GM03348 (cell line): ENCODE data around the gene KRT36.

Experiments
- DNase-seq: peaks from one replicate; pipeline ENCODE4 v3.0.0; 2012; ENCODE audit warnings: low spot score

The KRT36 gene

DNA sequence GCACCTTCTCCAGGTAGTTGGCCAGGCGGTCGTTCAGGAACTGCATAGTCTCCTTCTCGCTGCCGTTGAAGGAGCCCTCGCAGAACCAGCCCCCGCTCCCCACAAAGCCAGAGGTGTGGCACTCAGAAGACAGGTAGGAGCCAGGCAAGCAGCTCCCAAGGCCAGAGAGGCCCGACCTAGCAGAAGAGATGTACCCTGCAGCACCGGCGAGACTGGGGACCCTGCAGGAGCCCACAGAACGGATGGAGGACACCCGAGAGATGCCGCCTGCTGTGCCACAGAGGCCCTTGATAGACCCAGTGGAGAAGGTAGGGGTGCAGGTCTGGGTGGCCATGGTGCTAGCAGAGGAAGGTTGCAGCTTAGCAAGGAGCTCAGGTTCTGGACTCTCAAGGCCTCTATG, at the start of gene KRT36:
TSS of gene KRT36 (minus strand) at position 380 of the 400 bp plus-strand sequence. CDS start at position 334, 46 bp downstream.
- DNase-seq: no peak

DNA sequence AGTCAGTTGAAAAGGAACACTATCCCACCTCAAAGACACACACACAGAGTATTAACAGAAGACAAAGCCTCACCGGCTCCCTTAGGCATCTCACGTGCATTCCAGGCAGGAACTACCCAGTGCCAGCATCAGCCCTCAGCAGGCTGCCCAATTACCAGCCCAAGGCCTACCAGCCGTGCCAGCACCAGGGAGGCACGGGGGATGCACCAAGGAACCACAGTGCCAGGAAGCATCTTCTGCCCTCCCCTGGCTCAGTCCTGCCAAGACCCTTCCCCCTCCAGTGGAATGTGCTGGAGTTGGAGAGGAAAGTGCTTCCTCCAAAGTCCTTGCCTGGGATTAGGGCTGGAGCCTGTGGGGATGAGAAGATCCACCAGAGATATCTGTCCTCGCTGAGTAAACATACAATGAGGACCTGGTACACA, 49.4 kb upstream of the KRT36 start:
- no peak for DNase-seq

DNA sequence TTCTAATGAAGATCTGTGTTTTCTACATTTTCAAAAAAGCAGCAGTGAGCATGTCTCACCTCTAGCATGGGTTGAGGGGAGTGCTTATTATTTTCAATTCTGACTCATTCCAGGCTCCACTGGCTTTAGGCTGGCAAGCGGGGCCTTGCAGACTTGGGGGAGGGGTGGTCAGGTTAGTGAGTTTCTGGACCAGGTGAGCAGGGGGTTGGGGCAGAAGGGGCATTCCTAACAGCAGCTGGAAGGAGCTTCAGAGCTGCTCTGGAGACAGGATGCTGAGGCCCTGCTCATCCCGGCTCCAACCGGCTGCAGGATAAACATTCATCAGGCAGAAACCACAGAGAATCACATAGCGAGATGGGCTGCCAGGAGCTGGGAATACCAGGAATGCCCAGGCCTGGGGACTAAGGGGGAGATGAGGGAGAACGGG, 48.9 kb upstream of the KRT36 start:
- peak; percentile 46 for DNase-seq

DNA sequence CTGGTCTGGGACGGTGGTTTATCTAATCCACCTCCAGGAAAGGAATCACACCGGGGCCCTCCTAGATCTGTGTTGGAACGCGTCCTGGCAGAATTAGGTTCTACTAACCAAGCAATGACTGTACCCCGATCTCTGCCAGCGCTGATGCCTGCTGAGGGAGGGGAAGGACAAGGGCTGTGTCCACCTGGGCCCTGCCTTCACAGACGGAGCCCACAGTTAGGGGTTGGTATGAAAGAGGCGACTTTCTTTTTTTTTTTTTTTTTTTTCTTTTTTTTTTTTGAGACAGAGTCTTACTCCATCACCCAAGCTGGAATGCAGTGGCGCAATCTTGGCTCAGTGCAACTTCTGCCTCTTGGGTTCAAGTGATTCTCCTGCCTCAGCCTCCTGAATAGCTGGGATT, 48.3 kb upstream of the KRT36 start:
- no peak for DNase-seq

DNA sequence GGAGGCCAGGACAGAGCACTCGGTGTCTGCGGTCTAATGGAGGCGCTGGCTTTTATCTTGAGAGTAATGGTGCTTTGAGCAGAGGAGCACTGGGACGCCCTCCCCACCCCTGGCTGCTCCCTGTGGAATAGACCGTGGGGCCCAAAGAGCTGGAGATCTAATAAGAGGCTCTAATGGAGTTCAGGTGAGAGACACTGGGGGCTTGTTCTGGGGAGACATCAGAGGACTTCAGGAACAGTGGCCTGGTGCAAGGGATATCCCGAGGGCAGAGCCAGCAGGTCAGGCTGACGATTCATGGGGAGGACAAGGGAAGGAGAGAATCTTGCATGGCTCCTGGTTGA, 47.9 kb upstream of the KRT36 start:
- no peak for DNase-seq

DNA sequence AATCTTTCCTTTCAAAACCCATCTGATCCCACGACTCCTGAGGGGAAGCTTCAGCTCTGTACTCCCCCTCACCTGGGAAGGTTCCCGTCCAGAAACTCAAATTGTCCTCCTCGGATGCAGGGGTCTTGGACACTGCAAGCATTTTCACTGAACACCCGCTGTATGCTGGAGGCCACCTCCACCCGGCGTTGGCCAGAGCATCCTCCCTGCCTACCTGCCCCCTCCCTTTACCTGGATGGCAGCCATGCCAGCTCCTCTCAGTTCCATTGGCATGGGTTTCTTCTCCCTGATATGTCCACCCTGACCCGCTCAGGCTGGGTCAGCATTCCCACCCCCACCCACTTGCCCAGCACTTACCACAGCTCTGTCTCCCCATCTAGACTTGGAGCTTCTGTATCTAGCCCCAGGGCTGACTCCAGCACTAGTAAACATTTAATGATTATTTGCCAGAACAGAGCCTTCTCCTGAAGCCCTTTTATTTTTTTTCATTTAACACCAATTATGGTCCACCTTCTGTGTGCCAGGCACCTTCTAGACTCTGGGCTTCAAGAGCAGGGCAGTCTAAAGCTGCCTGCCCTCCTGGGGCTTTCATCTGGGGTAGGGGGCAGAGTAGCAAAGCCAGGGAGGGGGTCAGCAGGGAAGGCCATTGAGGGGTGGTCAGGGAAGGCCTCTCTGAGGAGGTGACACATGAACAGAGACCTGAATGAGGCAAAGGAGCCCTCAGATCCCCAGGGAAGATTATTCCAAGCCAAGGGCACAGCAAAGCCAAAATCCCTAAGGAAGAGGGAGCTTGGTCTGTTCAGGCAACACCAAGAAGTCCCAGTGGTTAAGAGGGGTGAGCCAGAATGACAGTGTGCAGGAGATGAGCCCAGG, 47.3 kb upstream of the KRT36 start:
- no peak for DNase-seq

DNA sequence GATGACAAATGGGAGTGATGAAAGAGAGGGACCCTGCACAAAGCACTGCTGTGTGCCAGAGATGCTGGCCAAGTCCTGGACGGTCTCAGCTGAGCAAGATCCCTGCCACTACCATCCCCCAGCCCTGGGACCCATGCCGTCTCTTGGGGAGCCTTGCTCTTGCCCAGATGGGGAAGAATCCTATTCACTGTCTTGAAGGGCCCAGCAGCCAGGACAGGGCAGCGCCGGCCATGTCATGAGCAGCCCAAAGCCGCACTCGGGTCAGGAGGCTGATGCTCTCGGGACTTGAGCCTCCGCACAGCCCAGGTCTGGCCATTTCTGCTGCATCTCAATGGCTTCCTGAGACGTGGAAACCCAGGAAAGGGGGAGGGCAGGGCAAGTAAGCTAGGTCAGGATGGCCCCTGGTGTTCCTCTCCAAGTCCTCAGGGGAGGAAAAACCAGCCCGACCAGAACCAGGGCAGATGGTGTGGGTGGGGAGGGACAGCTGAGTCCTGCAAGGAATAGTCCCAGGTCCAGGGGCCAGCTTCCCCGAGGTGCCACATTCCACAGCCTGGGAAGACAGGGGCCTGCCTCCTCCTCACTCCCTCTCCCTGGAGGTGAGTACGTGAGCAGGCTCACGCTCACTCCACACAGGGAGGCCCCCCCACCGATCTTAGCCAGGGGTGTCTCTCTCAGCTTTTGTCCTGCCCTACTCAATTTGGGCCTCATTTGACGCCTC, 46.2 kb upstream of the KRT36 start:
- no peak for DNase-seq

DNA sequence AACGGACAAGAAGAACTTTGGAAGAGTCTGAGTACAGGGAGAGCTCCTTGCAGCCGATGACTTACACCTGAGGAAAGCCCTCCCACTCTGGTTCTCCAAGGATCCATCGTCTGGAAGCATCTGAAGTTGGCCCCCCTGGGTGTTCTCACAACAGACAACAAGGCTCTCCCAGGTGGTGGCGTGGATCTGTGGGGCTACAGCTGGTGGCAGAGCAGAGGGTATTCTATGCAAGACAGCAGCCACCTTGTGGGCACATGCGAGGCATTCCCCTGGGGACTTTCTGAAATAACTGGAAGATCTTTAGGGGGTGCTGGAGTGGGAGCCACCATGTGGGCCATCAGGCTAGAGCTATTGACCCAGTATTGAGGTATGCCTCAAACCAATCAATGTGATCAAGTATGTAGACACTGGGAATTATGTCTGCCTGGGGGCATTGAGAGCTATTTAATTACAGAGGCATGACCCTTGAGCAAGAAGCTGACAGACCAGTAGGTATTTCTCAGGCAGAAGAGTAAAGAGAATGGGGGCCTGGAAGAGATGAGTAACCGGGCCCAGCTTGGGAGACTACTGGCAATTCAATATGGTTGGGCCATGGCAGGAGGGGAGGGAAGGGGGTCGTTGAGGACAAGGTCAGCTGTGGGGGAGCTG, 45.3 kb upstream of the KRT36 start:
- DNase-seq: no peak

DNA sequence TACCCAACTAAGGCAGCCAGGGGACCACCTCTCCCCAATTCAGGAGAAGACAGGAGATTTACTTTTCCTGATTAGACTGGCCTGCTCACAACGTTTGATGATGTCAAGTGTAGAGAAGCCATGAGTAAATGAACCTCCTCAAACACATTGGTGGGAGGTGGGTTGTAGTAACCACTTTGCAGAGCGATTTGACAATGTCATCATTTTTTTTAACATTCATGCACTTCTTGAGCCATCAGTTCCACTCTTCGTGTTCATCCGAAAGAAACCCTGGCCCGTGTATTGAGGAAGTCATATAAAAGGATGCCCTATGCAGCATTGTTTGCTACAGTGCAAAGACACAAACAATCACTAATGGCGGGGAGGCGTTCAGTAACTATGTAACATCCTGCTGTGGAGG, 43.9 kb upstream of the KRT36 start:
- no peak for DNase-seq

DNA sequence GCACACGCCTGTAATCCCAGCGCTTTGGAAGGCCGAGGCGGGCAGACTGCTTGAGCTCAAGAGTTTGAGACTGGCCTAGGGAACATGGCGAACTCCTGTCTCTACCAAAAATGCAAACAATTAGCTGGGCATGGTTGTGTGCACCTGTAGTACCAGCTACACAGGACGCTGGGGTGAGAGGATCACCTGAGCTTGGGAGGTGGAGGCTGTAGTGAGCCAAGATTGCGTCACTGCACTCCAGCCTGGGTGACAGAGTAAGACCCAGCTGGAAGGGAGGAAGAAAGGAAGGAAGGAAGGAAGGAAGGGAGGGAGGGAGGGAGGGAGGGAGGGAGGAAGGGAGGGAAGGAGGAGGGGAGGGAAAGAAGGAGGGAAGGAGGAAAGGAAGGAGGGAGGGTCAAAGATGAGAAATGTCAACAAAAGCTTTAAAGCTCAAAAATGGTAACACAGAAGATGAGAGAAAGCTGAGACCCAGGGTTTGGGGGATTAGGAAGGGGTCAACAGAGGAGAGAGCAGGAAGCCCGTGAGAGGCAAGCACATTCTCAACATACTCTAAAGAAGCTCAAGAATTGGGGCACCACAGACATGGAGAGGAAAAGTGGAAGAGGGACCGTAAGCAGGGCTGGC, 43.3 kb upstream of the KRT36 start:
- DNase-seq: no peak

DNA sequence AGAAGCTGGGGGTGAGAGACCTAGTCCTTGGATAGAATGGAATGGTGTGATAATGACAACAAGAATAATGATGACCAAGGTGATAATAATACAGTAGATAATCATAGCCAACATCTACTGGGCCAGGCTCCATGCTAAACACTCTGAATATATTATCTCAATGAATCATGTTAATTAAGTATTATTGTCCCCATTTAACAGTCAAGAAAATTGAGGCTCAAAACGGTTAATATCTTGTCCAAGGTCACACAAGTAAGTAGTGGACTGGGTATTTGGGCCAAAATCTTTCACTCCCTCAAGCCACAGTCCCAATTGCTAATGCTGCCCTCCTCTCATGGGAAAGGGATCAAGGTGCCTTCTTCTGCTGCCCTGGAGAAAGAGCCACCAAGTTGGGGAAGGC, 42.3 kb upstream of the KRT36 start:
- DNase-seq: no peak

DNA sequence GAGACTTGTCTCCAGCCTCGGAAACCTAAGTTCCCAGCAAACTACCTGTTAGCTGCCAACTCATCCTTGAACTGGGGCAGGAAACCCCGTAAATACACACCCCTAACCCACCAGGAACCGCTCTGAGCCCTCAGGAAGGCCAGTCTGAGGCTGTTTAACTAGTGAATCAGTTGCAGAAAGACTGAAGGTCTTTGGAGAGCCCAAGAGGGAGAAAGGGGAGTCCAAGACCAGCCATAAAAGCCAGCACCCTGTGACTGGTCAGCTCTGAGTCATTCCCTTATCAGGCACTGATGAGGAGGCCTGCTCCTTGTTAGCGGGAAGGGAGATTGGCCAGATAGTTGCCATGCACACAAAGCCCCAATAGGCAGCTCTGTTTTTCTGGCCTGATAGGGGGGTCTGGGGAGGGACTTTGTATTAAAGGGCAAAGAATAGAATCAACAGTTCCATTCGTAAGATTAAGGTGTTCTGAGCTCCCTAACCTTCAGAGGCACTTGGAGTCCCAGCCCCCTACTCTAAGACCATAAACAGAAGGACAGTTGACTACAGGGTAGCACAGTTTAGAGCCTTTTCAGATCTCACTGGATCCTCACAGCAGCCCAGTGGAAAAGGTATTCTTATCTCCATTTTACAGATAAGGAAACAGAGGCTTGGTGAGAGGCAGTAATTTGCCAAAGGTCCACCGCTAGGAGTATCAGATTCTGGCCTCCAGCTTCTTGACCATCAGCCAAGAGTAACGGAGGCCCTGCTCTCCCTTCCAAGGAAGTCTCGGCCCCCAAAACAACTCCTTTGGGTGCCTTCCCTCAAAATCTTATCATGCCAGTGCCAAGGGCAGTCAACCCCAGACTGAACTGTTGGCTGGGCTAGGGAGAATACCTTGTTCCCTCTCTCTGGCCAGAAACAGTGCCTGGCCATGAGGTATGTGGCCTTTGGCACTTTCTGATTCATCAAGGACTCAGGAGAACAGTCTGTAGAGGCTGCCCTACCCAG, 40.6 kb upstream of the KRT36 start:
- DNase-seq: peak; percentile 85

DNA sequence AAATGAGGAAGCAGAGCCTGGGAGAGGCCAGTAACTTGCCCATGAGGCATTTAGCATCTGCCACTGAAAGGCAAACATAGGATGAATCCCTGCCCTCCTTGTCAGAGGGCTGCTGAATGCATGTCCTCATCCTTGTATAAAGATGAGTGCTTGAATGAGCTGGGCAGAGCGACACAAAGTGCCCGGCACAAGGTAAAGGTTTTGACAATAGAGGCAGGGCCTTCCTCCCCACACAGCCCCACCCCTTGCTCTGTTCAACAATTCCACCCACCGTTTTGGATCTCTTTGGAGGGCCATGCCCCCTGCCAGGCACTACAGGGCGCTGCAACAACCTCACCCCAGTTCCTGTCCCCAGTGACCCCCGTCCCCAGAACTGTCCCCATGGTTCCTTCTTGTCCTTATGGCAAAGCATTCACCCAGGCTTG, 39.8 kb upstream of the KRT36 start:
- no peak for DNase-seq

DNA sequence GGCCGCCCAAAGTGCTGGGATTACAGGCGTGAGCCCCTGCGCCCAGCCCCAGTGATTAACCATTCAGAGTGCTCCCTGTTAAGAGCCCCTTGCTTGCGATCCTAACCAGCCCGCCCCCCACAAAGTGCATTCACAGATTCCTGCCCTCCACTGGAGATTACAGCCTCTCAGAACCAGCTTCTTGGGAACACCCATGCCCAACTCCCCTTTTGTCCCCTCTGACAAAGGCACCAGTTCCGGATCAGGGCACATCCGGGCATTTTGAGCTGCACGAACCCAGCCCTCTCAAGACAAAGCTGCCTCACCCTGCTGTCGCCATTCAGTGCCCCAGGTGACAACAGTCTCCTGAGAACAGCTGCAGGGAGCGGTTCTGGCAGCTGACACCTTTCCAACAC, 39.2 kb upstream of the KRT36 start:
- DNase-seq: no peak

DNA sequence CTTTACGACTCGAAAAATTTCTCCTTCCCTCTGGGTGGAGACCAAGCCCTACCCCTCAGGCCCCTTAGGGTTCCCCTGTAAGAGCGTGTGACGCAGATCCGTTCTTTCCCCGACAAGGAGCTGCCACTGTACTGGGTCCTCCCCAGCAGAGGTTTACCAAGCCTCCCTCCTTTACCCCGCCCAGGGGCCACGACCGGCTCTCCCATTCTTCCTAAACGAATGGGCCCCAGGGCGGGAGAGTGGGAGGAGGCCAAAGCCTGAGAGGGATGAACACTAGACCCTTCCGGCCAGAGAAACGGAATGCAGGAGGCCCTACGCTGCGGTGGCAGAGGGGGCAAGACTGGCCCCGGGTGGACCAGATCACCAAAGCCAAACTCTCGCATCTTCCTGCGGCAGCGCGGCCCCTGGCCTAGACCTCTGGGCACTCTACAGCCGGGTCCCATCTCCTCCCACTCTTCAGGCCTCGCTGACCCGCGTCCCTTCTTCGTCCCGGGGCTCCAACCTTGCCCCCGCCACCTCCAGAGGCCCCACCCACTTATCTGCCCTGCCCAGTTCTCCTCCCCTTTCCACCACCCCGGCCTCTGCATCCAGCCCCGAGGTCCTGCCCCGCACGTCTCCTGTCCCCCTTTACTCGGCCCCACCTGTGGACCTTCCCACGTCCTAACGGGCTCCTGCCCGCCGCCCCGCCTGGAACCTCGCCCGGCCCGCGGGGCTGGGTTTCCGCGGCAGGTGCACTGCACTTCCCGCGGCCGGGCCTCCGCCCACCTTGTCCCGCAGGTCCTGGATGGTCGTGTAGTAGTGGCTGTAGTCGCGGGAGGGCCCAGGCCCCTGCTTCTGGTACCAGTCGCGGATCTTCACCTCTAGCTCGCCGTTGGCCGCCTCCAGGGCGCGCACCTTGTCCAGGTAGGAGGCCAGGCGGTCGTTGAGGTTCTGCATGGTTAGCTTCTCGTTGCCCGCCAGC, 37.6 kb upstream of the KRT36 start:
- peak; percentile 43 for DNase-seq

DNA sequence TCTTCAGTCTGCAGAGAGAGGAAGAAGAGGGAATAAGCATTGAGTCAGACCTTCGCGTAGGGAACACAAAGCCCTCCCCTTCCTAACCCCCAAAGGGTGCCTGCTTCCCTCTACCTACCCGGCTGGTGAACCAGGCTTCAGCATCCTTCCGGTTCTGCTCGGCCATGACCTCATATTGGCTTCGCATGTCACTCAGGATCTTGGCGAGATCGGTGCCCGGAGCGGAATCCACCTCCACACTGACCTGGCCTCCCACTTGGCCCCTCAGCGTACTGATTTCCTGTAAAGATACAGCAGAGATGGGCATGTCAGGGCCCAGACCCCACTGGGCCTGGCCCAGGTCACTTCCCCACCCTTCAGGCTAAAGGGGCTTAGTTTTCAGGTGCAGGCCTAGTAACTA, 34.6 kb upstream of the KRT36 start:
- no peak for DNase-seq

DNA sequence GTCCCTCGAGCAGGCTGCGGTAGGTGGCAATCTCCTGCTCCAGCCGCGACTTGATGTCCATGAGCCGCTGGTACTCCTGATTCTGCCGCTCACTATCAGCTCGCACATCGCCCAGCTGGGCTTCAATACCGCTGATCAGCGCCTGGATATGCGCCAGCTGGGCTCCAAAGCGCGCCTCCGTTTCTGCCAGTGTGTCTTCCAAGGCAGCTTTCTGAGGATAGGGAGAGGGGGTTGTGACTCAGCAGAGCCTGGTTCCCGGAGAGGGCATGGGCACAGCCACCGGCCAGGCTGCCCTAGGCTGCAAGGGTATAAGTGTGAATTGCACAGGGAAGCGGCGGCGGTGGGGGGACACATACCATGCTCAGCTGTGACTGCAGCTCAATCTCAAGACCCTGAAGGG, 34.1 kb upstream of the KRT36 start:
- no peak for DNase-seq

DNA sequence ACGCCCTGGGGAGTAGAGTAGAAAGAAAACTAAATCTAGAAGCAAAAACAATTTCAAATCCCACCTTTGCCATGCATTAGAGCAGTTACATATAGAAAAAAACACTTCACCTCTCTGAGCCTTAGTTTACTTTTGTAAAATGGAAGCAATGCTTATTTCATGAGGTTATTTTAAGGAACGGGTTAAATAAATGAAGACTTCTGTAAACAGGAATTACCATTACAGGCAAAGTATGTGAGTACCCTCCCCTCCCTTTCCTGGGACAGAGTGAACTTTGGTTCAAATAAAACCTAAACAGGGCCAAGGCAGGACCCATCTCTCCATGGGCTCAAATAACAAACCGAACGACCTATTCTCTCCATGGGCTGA, 33.5 kb upstream of the KRT36 start:
- DNase-seq: no peak

DNA sequence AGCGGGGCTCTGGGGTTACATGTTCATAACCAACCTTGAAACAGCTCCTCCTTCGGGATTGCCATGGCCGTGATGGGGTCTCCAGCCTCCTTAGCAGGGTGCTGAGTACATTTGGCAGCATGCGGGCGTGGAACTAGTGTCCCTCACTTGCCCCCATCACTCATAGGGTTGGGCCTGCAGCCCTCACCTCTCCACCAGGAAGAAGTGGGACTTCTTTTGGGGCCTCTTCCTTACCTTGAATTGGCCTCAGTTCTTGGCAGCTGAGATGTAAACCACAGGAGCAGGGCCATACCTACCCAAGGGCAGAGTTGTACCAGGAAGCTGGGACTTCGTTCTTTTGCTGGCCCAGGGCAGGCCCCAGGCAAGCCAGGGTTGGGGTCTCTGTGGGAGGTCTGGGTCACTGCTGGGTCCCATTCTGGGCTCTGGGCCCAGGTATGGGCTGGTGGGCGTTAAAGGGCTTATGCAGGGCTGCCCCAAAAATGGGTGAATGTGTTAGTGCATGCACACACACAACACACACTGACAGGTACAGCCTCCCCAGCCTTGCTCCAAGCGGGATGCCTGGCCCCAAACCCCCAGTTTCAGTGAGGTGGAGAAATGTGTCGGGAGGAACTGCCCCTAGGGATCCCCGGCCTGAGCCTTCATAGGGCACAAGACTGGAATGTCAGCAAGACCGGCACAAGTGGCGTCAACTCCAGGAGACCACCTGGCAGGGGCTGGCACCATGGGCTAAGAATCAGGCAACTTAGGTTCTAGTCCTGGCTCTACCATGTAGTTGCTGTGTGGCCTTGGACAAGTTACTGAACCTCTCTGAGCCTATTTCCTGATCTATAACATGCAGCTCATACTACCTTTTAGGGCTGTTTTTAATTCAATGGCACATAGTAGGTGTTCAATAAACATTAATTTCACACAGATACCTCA, 32.9 kb upstream of the KRT36 start:
- no peak for DNase-seq
